GM15510 (cell line): ENCODE measurements around the gene SPPL2C.

ENCODE experiments used
- POLR2A ChIP-seq: IDR thresholded peaks from 3 replicates; pipeline ENCODE4 v1.6.1; 2011; ENCODE audit warnings: borderline replicate concordance; ENCODE audit not compliant: insufficient read length; ENCODE audit errors: extremely low read depth

SPPL2C gene

DNA sequence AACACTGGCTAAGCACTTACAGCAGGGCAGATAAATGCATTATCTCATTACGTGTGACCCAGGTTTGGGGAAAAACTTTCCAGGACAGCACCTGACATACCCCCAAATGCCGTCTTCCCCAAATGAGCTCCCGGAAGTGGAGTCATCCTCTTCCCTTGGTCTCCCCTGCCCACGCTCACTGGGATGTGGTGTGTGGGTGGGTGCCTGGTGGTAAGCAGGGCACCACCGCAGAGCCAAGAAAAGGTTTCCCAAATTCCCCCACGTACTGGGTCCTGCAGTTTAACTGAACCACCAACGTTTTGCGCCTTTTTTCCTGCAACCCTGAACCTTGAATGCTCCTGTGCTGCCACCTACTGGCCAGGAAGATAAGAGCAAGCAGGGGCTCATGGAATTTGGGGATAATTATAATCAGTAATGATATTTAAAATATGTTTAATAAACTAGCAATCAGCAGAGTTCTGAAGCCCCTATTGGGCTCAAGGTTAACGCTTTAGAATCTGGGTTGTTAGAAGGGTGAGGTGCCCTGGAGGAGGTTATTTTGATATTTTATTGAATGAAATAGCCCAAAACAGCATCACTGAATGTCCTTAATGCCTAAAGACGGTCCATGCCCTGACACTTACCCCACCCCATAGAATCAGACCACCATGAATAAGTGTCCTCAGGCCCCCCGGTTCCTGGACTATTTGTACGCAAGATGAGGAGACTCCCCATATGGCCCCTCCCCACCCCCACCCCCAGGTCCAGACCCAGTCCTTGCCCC, 8.0 kb downstream of the SPPL2C start:
- no peak for TF ChIP-seq POLR2A

DNA sequence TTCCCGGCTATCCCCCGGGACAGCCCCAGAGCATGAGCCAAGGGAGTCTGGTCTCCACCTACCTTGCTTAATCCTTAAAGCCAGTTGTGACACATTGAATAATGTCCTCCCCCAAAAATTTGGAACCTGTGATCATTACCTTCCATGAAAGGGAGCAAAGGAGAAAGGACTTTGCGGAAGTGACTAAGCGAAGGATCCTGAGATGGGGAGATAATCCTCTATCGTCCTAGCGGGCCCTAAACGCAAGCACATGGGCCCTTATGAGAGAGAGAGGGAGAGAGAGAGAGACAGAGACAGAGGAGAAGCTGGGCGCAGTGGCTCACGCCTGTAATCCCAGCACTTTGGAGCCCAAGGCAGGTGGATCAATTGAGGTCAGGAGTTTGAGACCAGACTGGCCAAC, 9.5 kb downstream of the SPPL2C start:
- no peak for TF ChIP-seq POLR2A

DNA sequence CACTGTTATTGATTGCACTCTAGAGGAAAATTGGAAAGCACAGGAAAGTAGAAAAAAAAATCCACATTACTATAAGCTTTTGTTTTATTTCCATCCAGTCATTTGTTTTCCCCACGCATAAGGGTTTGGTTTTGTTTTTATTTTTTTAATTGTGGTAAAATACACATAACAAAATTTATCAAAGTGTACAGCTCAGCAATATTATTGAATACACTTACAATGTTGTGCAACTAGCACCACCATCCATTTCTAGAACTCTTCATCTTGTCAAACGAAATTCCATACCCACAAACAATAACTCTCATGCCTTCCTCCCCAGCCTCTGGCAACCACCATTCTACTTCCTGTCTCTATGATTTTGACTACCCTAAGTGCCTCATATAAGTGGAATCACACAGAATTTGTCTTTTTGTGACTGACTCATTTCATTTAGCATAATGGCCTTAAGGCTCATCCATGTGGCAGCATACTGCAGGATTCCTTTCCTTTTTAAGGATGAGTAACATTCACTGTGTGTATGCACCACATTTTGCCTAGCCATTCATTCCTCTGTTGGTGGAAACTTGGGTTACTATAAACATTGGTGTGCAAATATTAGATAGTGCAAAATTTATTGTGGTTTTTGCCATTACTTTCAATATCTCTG, 11.1 kb downstream of the SPPL2C start:
- no peak for TF ChIP-seq POLR2A

DNA sequence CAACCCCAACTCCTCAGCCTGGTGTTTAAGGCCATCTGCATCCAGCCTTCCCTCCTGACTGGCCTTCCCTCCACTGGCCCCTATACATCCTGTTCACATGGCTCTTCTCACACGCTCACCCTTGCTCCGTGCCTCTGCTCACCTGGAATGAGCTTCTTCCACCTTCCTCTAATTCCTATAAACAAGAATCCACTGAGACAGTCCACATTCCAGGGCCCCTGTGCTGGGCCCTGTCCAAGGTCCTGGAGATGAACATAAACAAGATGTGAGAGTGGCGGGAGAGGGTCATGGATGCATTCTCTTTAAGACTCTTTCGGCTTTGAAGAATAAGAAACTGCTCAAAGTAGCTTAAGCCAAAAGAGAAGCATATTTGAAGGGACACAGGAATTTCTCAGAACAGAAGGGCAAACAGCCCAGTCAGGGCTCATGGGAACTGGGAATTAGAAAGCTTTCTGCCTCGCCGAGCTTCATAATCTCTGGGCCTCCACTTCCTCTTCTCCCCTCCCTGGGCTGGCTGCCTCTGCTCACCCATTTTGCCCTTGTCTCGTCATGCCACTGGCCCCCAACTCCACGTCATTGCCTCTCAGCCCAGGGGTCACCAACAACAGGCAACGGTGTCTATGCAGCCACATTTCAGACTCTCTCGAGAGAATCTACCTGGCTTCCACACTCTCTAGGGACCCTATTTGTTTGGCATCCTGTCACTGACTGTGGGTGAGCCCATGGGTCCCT, 13.5 kb downstream of the SPPL2C start:
- no peak for TF ChIP-seq POLR2A

- TF ChIP-seq POLR2A: no peak
Measured at GRCh38 chr17:45861165-45861564, 16.5 kb downstream of the SPPL2C start.

DNA sequence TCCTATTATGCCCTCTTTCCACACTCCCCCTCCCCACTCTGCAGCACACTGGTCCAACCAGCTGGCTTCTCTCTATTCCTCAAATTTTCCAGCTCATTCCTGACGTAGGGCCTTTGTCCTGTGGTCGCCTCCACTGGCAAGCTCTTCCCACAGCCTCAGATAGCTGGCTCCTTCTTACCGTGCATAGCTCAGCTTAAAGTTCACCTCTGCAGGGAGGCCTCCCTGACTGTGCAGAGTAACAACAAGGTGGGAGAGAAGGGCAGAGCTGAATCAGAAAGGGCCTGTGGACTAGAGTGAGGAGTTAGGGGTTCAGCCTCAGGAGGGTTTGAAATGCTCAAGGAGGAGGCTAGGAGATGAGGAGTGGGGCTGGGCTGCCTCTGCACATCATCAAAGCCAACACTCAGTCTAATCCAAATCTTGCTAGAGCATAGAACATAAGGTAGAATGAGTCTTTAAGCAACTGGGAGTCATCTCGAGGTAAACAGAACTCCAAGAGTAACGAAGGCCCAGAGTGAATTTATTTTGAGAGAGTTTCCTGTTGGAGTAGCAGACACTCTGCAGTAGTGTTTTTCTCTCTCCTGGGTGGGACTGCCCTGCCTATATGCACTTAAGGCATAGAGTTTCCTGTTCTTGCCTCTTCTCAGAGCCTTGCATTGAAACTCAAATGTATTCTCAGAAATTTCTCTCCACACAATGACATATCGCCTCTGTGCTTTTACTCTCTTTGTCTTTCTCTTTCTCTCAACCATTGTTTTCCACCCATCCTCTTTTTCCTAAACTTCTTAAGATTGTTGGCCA, 19.4 kb downstream of the SPPL2C start:
- TF ChIP-seq POLR2A: no peak

- TF ChIP-seq POLR2A: no peak
Measured at GRCh38 chr17:45867171-45867570, 22.5 kb downstream of the SPPL2C start.

- no peak for TF ChIP-seq POLR2A
Measured at GRCh38 chr17:45867702-45868101, 23.0 kb downstream of the SPPL2C start.

GRCh38 chr17:45868276-45868675, 23.6 kb downstream of the SPPL2C start:
- no peak for TF ChIP-seq POLR2A

GRCh38 chr17:45869676-45870341, 25.1 kb downstream of the SPPL2C start:
- TF ChIP-seq POLR2A: no peak

- no peak for TF ChIP-seq POLR2A
Measured at GRCh38 chr17:45870342-45870974, 25.8 kb downstream of the SPPL2C start.

GRCh38 chr17:45871718-45872117, 27.0 kb downstream of the SPPL2C start:
- no peak for TF ChIP-seq POLR2A

GRCh38 chr17:45873728-45874127, 29.0 kb downstream of the SPPL2C start:
- no peak for TF ChIP-seq POLR2A

- TF ChIP-seq POLR2A: no peak
Measured at GRCh38 chr17:45874151-45874550, 29.5 kb downstream of the SPPL2C start.

DNA sequence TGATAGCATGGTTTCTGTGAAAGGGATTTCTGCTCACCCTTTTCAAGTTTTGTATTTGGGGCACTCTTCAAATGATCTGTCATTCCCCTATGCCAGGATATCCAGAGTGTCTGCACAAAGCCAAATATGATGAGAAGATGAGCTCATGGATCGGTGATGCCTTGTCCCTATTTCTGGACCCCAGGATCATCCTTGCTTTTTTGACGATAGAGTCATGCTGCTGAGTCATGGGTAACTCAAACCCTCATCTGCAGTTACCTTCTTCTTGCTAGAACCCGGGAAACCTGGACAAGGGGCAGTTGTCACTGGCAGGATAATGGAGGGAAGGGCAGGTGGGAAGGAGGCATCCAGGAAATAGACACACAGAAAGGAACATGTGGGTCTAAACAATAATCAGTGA, 31.9 kb downstream of the SPPL2C start:
- TF ChIP-seq POLR2A: no peak

DNA sequence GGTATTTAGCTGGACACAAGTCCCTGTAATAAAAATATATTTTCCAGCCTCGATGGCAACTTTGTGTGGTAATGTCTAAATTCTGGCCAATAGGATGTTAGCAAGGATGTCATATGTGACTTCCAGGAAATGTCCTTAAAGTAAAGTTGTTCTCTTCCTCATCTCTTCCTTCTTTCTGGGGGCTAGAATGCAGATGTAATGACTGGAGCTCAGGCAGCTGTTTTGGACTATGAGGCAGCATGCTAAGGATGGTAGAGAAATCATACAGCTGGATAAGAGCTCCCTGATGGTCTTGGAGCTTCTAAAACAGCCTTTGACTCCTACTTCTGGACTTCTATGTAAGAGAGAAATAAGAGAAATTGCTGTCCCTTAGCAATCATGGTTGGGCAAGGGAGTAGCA, 32.8 kb downstream of the SPPL2C start:
- no peak for TF ChIP-seq POLR2A
